ENCODE measurements around the gene TMEM131.

Gene TMEM131

GRCh38 chr2:97734061-97735051, 261.4 kb downstream of the TMEM131 start:
- DNase-seq: no peak

- DNase-seq: no peak
These were observed 262.3 kb downstream of the TMEM131 start for GRCh38 chr2:97733341-97734035.

- DNase-seq: no peak
These were observed 263.1 kb downstream of the TMEM131 start for GRCh38 chr2:97732436-97733340.

GRCh38 chr2:97731274-97732020, 264.3 kb downstream of the TMEM131 start:
- no peak for DNase-seq

GRCh38 chr2:97730245-97730644, 265.5 kb downstream of the TMEM131 start:
- no peak for DNase-seq

GRCh38 chr2:97728091-97728731, 267.5 kb downstream of the TMEM131 start:
- no peak for DNase-seq

GRCh38 chr2:97727296-97727695, 268.5 kb downstream of the TMEM131 start:
- no peak for DNase-seq

GRCh38 chr2:97726261-97727064, 269.3 kb downstream of the TMEM131 start:
- no peak for DNase-seq

- DNase-seq: no peak
These were observed 270.6 kb downstream of the TMEM131 start for GRCh38 chr2:97724946-97725688.

GRCh38 chr2:97724501-97724900, 271.2 kb downstream of the TMEM131 start:
- DNase-seq: no peak

- no peak for DNase-seq
These were observed 271.7 kb downstream of the TMEM131 start for GRCh38 chr2:97724073-97724410.

- DNase-seq: no peak
These were observed 272.3 kb downstream of the TMEM131 start for GRCh38 chr2:97723156-97724072.

GRCh38 chr2:97722227-97722626, 273.5 kb downstream of the TMEM131 start:
- DNase-seq: no peak

GRCh38 chr2:97720746-97721145, 275.0 kb downstream of the TMEM131 start:
- no peak for DNase-seq

GRCh38 chr2:97719362-97720155, 276.2 kb downstream of the TMEM131 start:
- DNase-seq: no peak

- no peak for DNase-seq
These were observed 276.8 kb downstream of the TMEM131 start for GRCh38 chr2:97718942-97719341.

- DNase-seq: no peak
These were observed 277.5 kb downstream of the TMEM131 start for GRCh38 chr2:97718051-97718882.

Data from NCI-H2227 treated with DMSO at 0.1 percent for 48 hours (cell line).